AG04450 (cell line): ENCODE data around the gene MORC1. TPM values are rescaled to one million over a fixed set of nuclear protein-coding genes. Genes with fewer than 3 reads are reported as not detected.

Experiments used
- CTCF ChIA-PET: fragments of 300-600, 350-600 bp; formaldehyde crosslinking; extraction: SDS; loops from one replicate; lab custom pipeline; 2022; ENCODE audit warnings: antibody characterized with exemption, inconsistent platforms; lab: Charles Lee
- POLR2A ChIA-PET: fragments of 350-600 bp; formaldehyde crosslinking; extraction: SDS; loops from one replicate; lab custom pipeline; 2021; ENCODE audit warnings: antibody characterized with exemption, inconsistent platforms; lab: Yijun Ruan, JAX
- DNase-seq: peaks from one replicate; pipeline ENCODE4 v3.0.0-alpha.2; 2011; ENCODE audit warnings: low read depth, low spot score
- H3K27ac ChIP-seq: one replicate; pipeline ENCODE4 v1.5.1; 2012; ENCODE audit warnings: low read depth, low read length, control low read depth
- H3K27me3 ChIP-seq: one replicate; pipeline ENCODE4 v1.6.0; 2012; ENCODE audit warnings: low read length; ENCODE audit not compliant: control insufficient read depth, insufficient read depth
- H3K4me3 ChIP-seq: 2 replicates; pipeline ENCODE4 v1.5.1; 2011; ENCODE audit warnings: mild to moderate bottlenecking, low read depth, low read length, control low read depth
- H3K9me3 ChIP-seq: 2 replicates; pipeline ENCODE4 v1.5.1; 2012; ENCODE audit warnings: low read length; ENCODE audit not compliant: control insufficient read depth, insufficient read depth
- CTCF ChIP-seq: IDR thresholded peaks from 2 replicates; pipeline ENCODE4 v1.5.1; 2011; ENCODE audit warnings: low read depth, low read length, control low read depth, inconsistent platforms
- polyA plus RNA-seq: library from polyadenylated mRNA; depleted of rRNA; stranded (reverse); fragments of >200 nt; gene quantifications from 2 replicates; pipeline ENCODE4 v1.2.3, GENCODE V29; 2011

MORC1 gene
- polyA plus RNA-seq, 1 experiment, result not detected

- no peak for TF ChIP-seq CTCF
- no peaks in the 10 kb centered on the region for H3K9me3 ChIP-seq
- no peak overlapping the region for H3K4me3 ChIP-seq
- DNase-seq, result no peak
- CTCF ChIA-PET, result no interaction called here
- POLR2A ChIA-PET, result no interaction called here
- no peaks in the 10 kb centered on the region for H3K27me3 ChIP-seq
- no peak overlapping the region for H3K27ac ChIP-seq
These were observed 8.0 kb upstream of the MORC1 start for GRCh38 chr3:109125902-109126301.

DNA sequence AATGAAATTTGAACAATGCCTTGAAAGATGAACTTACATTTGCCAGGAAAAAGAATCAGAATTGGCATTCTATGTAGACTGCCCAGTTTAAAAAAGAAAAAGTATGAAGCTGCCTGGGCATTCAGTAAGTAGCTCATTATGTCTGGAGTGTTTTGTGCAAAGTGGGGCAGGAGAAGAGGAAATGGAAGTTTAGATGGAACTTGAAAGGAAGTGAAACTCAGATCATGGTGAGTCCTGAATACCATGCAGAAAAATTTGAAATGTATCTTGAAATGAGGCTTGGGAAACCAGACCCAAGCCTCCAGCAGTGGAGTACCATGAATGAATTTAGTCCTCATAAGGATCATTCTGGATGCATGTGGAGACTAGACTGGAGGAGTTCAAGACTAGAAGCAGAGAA, 4.8 kb upstream of the MORC1 start:
- no peak overlapping the region for H3K4me3 ChIP-seq
- no peak overlapping the region for H3K27ac ChIP-seq
- no peak for TF ChIP-seq CTCF
- CTCF ChIA-PET, result no interaction called here
- peaks cover 5% of the 10 kb centered on the region; the same call in 1 of the 2 replicates for H3K9me3 ChIP-seq
- POLR2A ChIA-PET, result no interaction called here
- DNase-seq, result no peak
- no peaks in the 10 kb centered on the region for H3K27me3 ChIP-seq

DNA sequence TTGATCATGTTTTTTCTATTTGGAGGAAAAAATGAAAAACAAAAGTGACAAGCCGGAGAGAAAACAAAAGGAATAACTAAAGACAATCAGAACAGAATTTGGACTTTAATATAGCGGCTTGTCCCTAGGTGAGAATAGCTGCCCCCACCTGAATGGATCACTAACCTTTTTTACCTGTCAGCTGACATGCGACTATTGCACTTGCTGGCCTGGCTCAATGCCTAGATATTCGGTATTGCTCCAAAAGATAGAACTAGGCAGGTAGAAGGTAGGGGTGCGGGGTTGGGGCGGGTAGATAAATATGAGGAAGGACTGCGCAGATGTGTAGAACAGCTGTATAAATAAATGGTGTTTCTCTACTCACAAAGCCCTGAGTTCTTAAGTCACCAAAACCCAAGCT, 650 bp upstream of the MORC1 start:
- Histone ChIP-seq H3K9me3 (peaks cover 5% of the 10 kb centered on the region; the same call in 1 of the 2 replicates), H3K4me3 (no peak overlapping the region), H3K27ac (no peak overlapping the region), H3K27me3 (no peaks in the 10 kb centered on the region)
- no peak for DNase-seq
- ChIA-PET CTCF (no interaction called here), POLR2A (no interaction called here)
- no peak for TF ChIP-seq CTCF

- TF ChIP-seq CTCF, result no peak
- DNase-seq, result no peak
- Histone ChIP-seq H3K27ac (no peak overlapping the region), H3K4me3 (no peak overlapping the region), H3K27me3 (peaks cover 2% of the 10 kb centered on the region), H3K9me3 (peaks cover 5% of the 10 kb centered on the region; the same call in 1 of the 2 replicates)
- POLR2A ChIA-PET, result no interaction called here
- CTCF ChIA-PET, result interaction anchor here (0.6 to 1.3 kb wide), 2 partner anchors 35 to 92 kb away, joined by 3 to 4 read pairs; no protein-coding TSS in a partner anchor
These were observed 1.9 kb downstream of the MORC1 start for GRCh38 chr3:109116031-109116430.

DNA sequence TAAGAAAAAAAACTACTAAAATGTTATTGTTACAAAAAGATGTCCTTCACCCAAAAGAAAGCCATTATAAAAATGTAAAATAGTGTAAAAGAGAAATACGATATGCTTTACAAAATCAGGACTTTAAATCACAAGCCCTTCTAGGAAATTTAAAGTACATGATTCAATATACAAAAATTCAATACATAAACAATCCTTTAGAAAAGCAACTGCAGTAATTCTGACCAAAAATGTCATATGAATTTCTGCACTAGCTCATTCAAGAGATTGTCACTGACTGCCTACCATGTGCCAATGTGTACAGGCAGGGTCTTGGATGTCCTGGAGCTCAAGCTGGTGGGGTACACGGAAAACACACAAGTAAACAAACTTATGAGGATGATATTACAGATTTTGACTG, 2.5 kb downstream of the MORC1 start:
- CTCF ChIA-PET, result interaction anchor here (0.6 to 1.3 kb wide), 2 partner anchors 35 to 92 kb away, joined by 3 to 4 read pairs; no protein-coding TSS in a partner anchor
- H3K27ac ChIP-seq, result no peak overlapping the region
- POLR2A ChIA-PET, result no interaction called here
- peaks cover 5% of the 10 kb centered on the region; the same call in 1 of the 2 replicates for H3K9me3 ChIP-seq
- H3K27me3 ChIP-seq, result peaks cover 2% of the 10 kb centered on the region
- H3K4me3 ChIP-seq, result no peak overlapping the region
- no peak for DNase-seq
- TF ChIP-seq CTCF, result no peak
